ENCODE results near the gene RECQL5. TPM values are rescaled to one million over a fixed set of nuclear protein-coding genes. Genes with fewer than 3 reads are reported as not detected.

Gene RECQL5
- polyA plus RNA-seq, 1 donor from 2014 or later, result 9.6 TPM

DNA sequence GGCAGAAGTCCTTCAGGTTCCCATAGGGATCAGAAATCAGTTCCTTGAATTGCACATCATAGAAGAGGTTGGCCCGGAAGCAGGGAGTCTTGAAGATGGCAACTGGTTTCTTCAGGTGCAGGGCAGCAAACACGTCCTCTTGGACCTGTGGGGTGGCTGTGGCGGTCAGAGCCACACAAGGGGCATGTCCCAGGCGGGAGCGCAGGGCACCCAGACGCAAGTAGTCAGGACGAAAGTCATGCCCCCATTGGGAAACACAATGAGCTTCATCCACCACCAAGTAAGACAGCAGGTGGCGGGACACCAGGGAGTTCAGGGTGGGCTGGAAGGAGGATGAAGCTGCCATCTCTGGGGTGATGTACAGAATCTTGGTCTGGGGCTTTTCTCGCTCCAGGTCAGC lies 4.4 kb downstream of the RECQL5 start:
- Histone ChIP-seq H3F3A (ENCODE audit: insufficient read depth, low read length, poor library complexity, severe bottlenecking) (no peaks in the 10 kb centered on the region), H4K20me1 (ENCODE audit: insufficient read depth) (no peaks in the 10 kb centered on the region), H2AFZ (ENCODE audit: low read depth, low read length) (no peak overlapping the region), H3K9ac (ENCODE audit: low read length) (no peak overlapping the region), H3K9me2 (ENCODE audit: insufficient read depth, low read length) (no peaks in the 10 kb centered on the region), H3K4me3 (ENCODE audit: low read length) (no peak overlapping the region), H3K27ac (ENCODE audit: low read length) (no peak overlapping the region), H3K4me2 (ENCODE audit: low read length) (no peak overlapping the region), H3K36me3 (ENCODE audit: insufficient read depth, low read length) (peaks cover 4% of the 10 kb centered on the region), H3K9me3 (ENCODE audit: low read length) (no peaks in the 10 kb centered on the region), H3K27me3 (ENCODE audit: insufficient read depth, low read depth, low read length) (no peaks in the 10 kb centered on the region), H3K79me2 (replicated peaks; ENCODE audit: insufficient read depth, low read length) (peaks cover 18% of the 10 kb centered on the region)
- TF ChIP-seq CTCF (IDR thresholded peaks at IDR 0.05; ENCODE audit: poor library complexity, severe bottlenecking), result no peak
- no peak for TF ChIP-seq EZH2 (IDR thresholded peaks at IDR 0.05; ENCODE audit: borderline replicate concordance, insufficient read depth, low read length, poor library complexity, severe bottlenecking)
- TF ChIP-seq SMC3 (conservative IDR thresholded peaks at IDR 0.05; ENCODE audit: poor library complexity), result no peak
- no peak for TF ChIP-seq EP300 (conservative IDR thresholded peaks at IDR 0.05; ENCODE audit: poor library complexity, severe bottlenecking)
- no peak for TF ChIP-seq REST (IDR thresholded peaks at IDR 0.05; ENCODE audit: borderline replicate concordance)
- no peak for TF ChIP-seq TAF1 (IDR thresholded peaks at IDR 0.05; ENCODE audit: low read depth)
- no peak for TF ChIP-seq MXI1 (conservative IDR thresholded peaks at IDR 0.05; ENCODE audit: poor library complexity, severe bottlenecking)
- no peak for TF ChIP-seq RAD21 (conservative IDR thresholded peaks at IDR 0.05)
- TF ChIP-seq POLR2AphosphoS5 (IDR thresholded peaks at IDR 0.05), result no peak

DNA sequence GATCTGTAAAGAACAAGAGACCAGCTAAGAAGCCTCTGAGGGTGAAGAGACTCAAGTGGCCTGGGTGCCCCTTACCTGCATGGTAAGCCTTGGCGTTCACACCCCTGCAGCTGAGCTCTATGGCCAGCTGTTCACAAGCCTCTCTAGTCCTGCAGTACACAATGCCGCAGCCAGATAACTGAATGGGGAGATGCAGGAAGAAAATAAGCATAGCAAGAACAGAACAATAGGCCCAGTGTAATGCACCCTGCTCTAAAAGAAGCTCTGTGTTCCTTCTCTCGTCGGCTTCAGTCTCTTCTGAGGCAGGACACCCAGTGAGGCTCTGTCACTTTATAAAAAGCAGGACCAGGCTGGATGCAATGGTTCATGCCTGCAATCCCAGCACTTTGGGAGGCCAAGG lies 5.4 kb downstream of the RECQL5 start:
- no peak overlapping the region for H3K4me3 ChIP-seq (ENCODE audit: low read length)
- H3K4me2 ChIP-seq (ENCODE audit: low read length), result no peak overlapping the region
- no peaks in the 10 kb centered on the region for H4K20me1 ChIP-seq (ENCODE audit: insufficient read depth)
- no peaks in the 10 kb centered on the region for H3F3A ChIP-seq (ENCODE audit: insufficient read depth, low read length, poor library complexity, severe bottlenecking)
- no peak overlapping the region for H2AFZ ChIP-seq (ENCODE audit: low read depth, low read length)
- H3K36me3 ChIP-seq (ENCODE audit: insufficient read depth, low read length), result peaks cover 4% of the 10 kb centered on the region
- H3K27me3 ChIP-seq (ENCODE audit: insufficient read depth, low read depth, low read length), result no peaks in the 10 kb centered on the region
- H3K79me2 ChIP-seq (replicated peaks; ENCODE audit: insufficient read depth, low read length), result peaks cover 10% of the 10 kb centered on the region
- H3K9ac ChIP-seq (ENCODE audit: low read length), result no peak overlapping the region
- no peaks in the 10 kb centered on the region for H3K9me3 ChIP-seq (ENCODE audit: low read length)
- no peak overlapping the region for H3K27ac ChIP-seq (ENCODE audit: low read length)
- no peaks in the 10 kb centered on the region for H3K9me2 ChIP-seq (ENCODE audit: insufficient read depth, low read length)
- TF ChIP-seq SMC3 (conservative IDR thresholded peaks at IDR 0.05; ENCODE audit: poor library complexity) (no peak), EZH2 (IDR thresholded peaks at IDR 0.05; ENCODE audit: borderline replicate concordance, insufficient read depth, low read length, poor library complexity, severe bottlenecking) (no peak)

DNA sequence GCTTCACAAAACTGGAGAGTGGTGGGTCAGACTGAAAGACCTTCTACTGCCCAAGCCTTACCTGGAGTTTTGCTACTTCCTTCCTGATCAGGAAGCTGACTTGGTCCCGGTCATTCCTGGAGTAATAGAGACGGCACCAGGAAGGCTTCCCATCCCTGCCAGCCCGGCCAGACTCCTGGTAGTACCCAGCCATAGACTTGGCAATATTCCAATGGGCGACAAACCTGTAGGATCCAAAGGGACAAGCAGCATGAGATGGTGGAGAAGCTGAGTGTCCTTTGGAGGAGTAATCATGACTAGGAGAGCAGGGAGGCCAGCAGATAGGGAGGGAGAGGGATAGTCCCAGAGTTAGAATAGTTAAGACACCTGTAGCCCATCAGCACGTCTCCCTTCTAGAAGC lies 8.7 kb downstream of the RECQL5 start:
- Histone ChIP-seq H3K27me3 (ENCODE audit: insufficient read depth, low read depth, low read length) (no peaks in the 10 kb centered on the region), H3K9me3 (ENCODE audit: low read length) (no peaks in the 10 kb centered on the region), H2AFZ (ENCODE audit: low read depth, low read length) (no peak overlapping the region), H3F3A (ENCODE audit: insufficient read depth, low read length, poor library complexity, severe bottlenecking) (no peaks in the 10 kb centered on the region), H3K9ac (ENCODE audit: low read length) (no peak overlapping the region), H4K20me1 (ENCODE audit: insufficient read depth) (no peaks in the 10 kb centered on the region), H3K36me3 (ENCODE audit: insufficient read depth, low read length) (peaks cover 8% of the 10 kb centered on the region), H3K27ac (ENCODE audit: low read length) (no peak overlapping the region), H3K79me2 (replicated peaks; ENCODE audit: insufficient read depth, low read length) (no peaks in the 10 kb centered on the region), H3K9me2 (ENCODE audit: insufficient read depth, low read length) (no peaks in the 10 kb centered on the region), H3K4me2 (ENCODE audit: low read length) (no peak overlapping the region), H3K4me3 (ENCODE audit: low read length) (no peak overlapping the region)
- TF ChIP-seq REST (IDR thresholded peaks at IDR 0.05; ENCODE audit: borderline replicate concordance) (no peak), EP300 (conservative IDR thresholded peaks at IDR 0.05; ENCODE audit: poor library complexity, severe bottlenecking) (no peak), RAD21 (conservative IDR thresholded peaks at IDR 0.05) (no peak), CTCF (IDR thresholded peaks at IDR 0.05; ENCODE audit: poor library complexity, severe bottlenecking) (no peak)

Data from neural cell (in vitro differentiated cells).